SJCRH30 (cell line): Measurements from ENCODE around the gene MRPL28. TPM values are rescaled to one million over a fixed set of nuclear protein-coding genes. Genes with fewer than 3 reads are reported as not detected.
"Not testable (repeated sequence)": the region's sequence is repeated elsewhere in the genome, so short reads cannot be mapped to it uniquely, and the experiment has no call there.

Experiments used
- DNase-seq, 2 experiments: peaks; one replicate each; pipeline ENCODE4 v3.0.0-alpha.2; 2015 to 2020
- H3K27ac ChIP-seq: fragments of 250-450 bp; sonication (Bioruptor Pico); 2 replicates; pipeline ENCODE4 v1.5.1; 2020; ENCODE audit warnings: mild to moderate bottlenecking, moderate library complexity
- H3K27me3 ChIP-seq: fragments of 250-450 bp; sonication (Bioruptor Pico); 2 replicates; pipeline ENCODE4 v1.5.1; 2020; ENCODE audit warnings: mild to moderate bottlenecking, moderate library complexity
- H3K36me3 ChIP-seq: fragments of 250-450 bp; sonication (Bioruptor Pico); 2 replicates; pipeline ENCODE4 v1.5.1; 2020; ENCODE audit warnings: mild to moderate bottlenecking, moderate library complexity
- H3K4me1 ChIP-seq: fragments of 250-450 bp; sonication (Bioruptor Pico); 2 replicates; pipeline ENCODE4 v1.5.1; 2020; ENCODE audit warnings: mild to moderate bottlenecking, moderate library complexity
- H3K4me3 ChIP-seq: fragments of 250-450 bp; sonication (Bioruptor Pico); 2 replicates; pipeline ENCODE4 v1.5.1; 2020; ENCODE audit warnings: mild to moderate bottlenecking, moderate library complexity
- H3K9me3 ChIP-seq: fragments of 250-450 bp; sonication (Bioruptor Pico); replicated peaks from 2 replicates; pipeline ENCODE4 v1.5.1; 2020; ENCODE audit warnings: mild to moderate bottlenecking, moderate library complexity
- total RNA-seq: library from RNA; depleted of rRNA; stranded (reverse); fragments of >200 nt; shearing (Covaris generic); gene quantifications from 2 replicates; pipeline ENCODE4 v1.2.3, GENCODE V29; 2014

MRPL28 gene
- total RNA-seq, 1 experiment from 2014 or later = 81.4 TPM

GRCh38 chr16:372302-372983, 2.1 kb upstream of the MRPL28 start:
- no peak for DNase-seq
- H3K4me3 ChIP-seq = no peak overlapping the region
- H3K27ac ChIP-seq = no peak overlapping the region
- no peaks in the 10 kb centered on the region for H3K9me3 ChIP-seq
- peaks cover 10% of the 10 kb centered on the region for H3K4me1 ChIP-seq
- H3K36me3 ChIP-seq = peaks cover 9% of the 10 kb centered on the region; the same call in 1 of the 2 replicates
- no peaks in the 10 kb centered on the region for H3K27me3 ChIP-seq

GRCh38 chr16:371515-372301, 1.4 kb upstream of the MRPL28 start:
- H3K36me3 ChIP-seq = peaks cover 10% of the 10 kb centered on the region; the same call in 1 of the 2 replicates
- peak; percentile 57 to 58 for DNase-seq

GRCh38 chr16:370979-371514, 709 bp upstream of the MRPL28 start:
- no peaks in the 10 kb centered on the region for H3K27me3 ChIP-seq
- no peak for DNase-seq
- H3K36me3 ChIP-seq = peaks cover 7% of the 10 kb centered on the region; the same call in 1 of the 2 replicates
- peaks cover 10% of the 10 kb centered on the region for H3K4me1 ChIP-seq
- peak overlapping the region; percentile 35; the same call in 1 of the 2 replicates for H3K27ac ChIP-seq
- peak overlapping the region; percentile 52 for H3K4me3 ChIP-seq
- no peaks in the 10 kb centered on the region for H3K9me3 ChIP-seq

More at GRCh38 chr16:371515-372301, 1.4 kb upstream of the MRPL28 start:
- Histone ChIP-seq H3K9me3 (no peaks in the 10 kb centered on the region), H3K27me3 (no peaks in the 10 kb centered on the region), H3K4me1 (peaks cover 10% of the 10 kb centered on the region), H3K4me3 (no peak overlapping the region), H3K27ac (no peak overlapping the region)

GRCh38 chr16:369866-370436, 387 bp downstream of the MRPL28 start:
- no peaks in the 10 kb centered on the region for H3K27me3 ChIP-seq
- H3K27ac ChIP-seq = no peak overlapping the region
- no peak for DNase-seq
- no peaks in the 10 kb centered on the region for H3K9me3 ChIP-seq
- H3K4me3 ChIP-seq = no peak overlapping the region
- H3K4me1 ChIP-seq = peaks cover 10% of the 10 kb centered on the region
- H3K36me3 ChIP-seq = peaks cover 5% of the 10 kb centered on the region; the same call in 1 of the 2 replicates

- Histone ChIP-seq H3K27me3 (no peaks in the 10 kb centered on the region), H3K4me1 (peaks cover 10% of the 10 kb centered on the region), H3K4me3 (no peak overlapping the region), H3K27ac (no peak overlapping the region), H3K36me3 (0 out of 2 replicates have a peak, but pooled peaks cover 5% of the 10 kb centered on the region), H3K9me3 (no peaks in the 10 kb centered on the region)
- DNase-seq = no peak
These were observed 968 bp downstream of the MRPL28 start for GRCh38 chr16:369275-369865.

- DNase-seq = no peak
- Histone ChIP-seq H3K9me3 (no peaks in the 10 kb centered on the region), H3K27me3 (no peaks in the 10 kb centered on the region), H3K36me3 (0 out of 2 replicates have a peak, but pooled peaks cover 5% of the 10 kb centered on the region), H3K27ac (no peak overlapping the region), H3K4me3 (no peak overlapping the region), H3K4me1 (peaks cover 10% of the 10 kb centered on the region)
These were observed 1.8 kb downstream of the MRPL28 start for GRCh38 chr16:368388-369158.

GRCh38 chr16:367333-367903, 2.9 kb downstream of the MRPL28 start:
- Histone ChIP-seq H3K4me3 (no peak overlapping the region), H3K36me3 (0 out of 2 replicates have a peak, but pooled peaks cover 5% of the 10 kb centered on the region), H3K27me3 (no peaks in the 10 kb centered on the region), H3K27ac (no peak overlapping the region), H3K9me3 (no peaks in the 10 kb centered on the region), H3K4me1 (peaks cover 10% of the 10 kb centered on the region)
- no peak for DNase-seq

- Histone ChIP-seq H3K9me3 (no peaks in the 10 kb centered on the region), H3K4me3 (no peak overlapping the region)
These were observed 3.9 kb downstream of the MRPL28 start for GRCh38 chr16:366476-366875.

GRCh38 chr16:364595-365491, 5.5 kb downstream of the MRPL28 start:
- DNase-seq = no peak
- peaks cover 8% of the 10 kb centered on the region for H3K4me1 ChIP-seq
- no peak overlapping the region for H3K27ac ChIP-seq
- no peaks in the 10 kb centered on the region for H3K27me3 ChIP-seq
- H3K36me3 ChIP-seq = 0 out of 2 replicates have a peak, but pooled peaks cover 5% of the 10 kb centered on the region
- no peak overlapping the region for H3K4me3 ChIP-seq
- no peaks in the 10 kb centered on the region for H3K9me3 ChIP-seq

More at GRCh38 chr16:366476-366875, 3.9 kb downstream of the MRPL28 start:
- H3K4me1 ChIP-seq = peaks cover 9% of the 10 kb centered on the region
- 0 out of 2 replicates have a peak, but pooled peaks cover 5% of the 10 kb centered on the region for H3K36me3 ChIP-seq
- H3K27me3 ChIP-seq = no peaks in the 10 kb centered on the region
- DNase-seq = no peak
- H3K27ac ChIP-seq = no peak overlapping the region

- no peaks in the 10 kb centered on the region for H3K27me3 ChIP-seq
- H3K9me3 ChIP-seq = no peaks in the 10 kb centered on the region
- H3K27ac ChIP-seq = no peak overlapping the region
- H3K4me3 ChIP-seq = no peak overlapping the region
- no peak for DNase-seq
- H3K4me1 ChIP-seq = peaks cover 17% of the 10 kb centered on the region
- H3K36me3 ChIP-seq = 0 out of 2 replicates have a peak, but pooled peaks cover 5% of the 10 kb centered on the region
These were observed 6.4 kb downstream of the MRPL28 start for GRCh38 chr16:363766-364490.

- no peaks in the 10 kb centered on the region for H3K27me3 ChIP-seq
- no peak overlapping the region for H3K27ac ChIP-seq
- H3K4me3 ChIP-seq = no peak overlapping the region
- H3K4me1 ChIP-seq = peaks cover 17% of the 10 kb centered on the region
- no peak for DNase-seq
- 0 out of 2 replicates have a peak, but pooled peaks cover 5% of the 10 kb centered on the region for H3K36me3 ChIP-seq
- H3K9me3 ChIP-seq = no peaks in the 10 kb centered on the region
These were observed 7.1 kb downstream of the MRPL28 start for GRCh38 chr16:363110-363765.

GRCh38 chr16:362702-362999, 7.7 kb downstream of the MRPL28 start:
- not testable (repeated sequence) for H3K9me3 ChIP-seq, H3K36me3 ChIP-seq, H3K4me3 ChIP-seq, H3K27me3 ChIP-seq, DNase-seq, H3K27ac ChIP-seq
- peaks cover 17% of the 10 kb centered on the region for H3K4me1 ChIP-seq
